IPS-20b (cell line): ENCODE measurements around the gene CSF1.

Source experiments
- H3K27ac ChIP-seq: one replicate; pipeline ENCODE4 v1.5.1; 2013; ENCODE audit warnings: low read length
- H3K27me3 ChIP-seq: 2 replicates; pipeline ENCODE4 v1.6.1; 2013; ENCODE audit warnings: mild to moderate bottlenecking, low read length, inconsistent platforms; ENCODE audit not compliant: insufficient read depth
- H3K36me3 ChIP-seq: 2 replicates; pipeline ENCODE4 v1.6.1; 2013; ENCODE audit warnings: low read depth, mild to moderate bottlenecking, inconsistent platforms, low read length, moderate library complexity; ENCODE audit not compliant: insufficient read depth
- H3K4me1 ChIP-seq: 2 replicates; pipeline ENCODE4 v1.6.1; 2013; ENCODE audit warnings: mild to moderate bottlenecking, control low read depth, inconsistent platforms, low read length, moderate library complexity; ENCODE audit not compliant: insufficient read depth
- H3K4me3 ChIP-seq: 2 replicates; pipeline ENCODE4 v1.5.1; 2013; ENCODE audit warnings: mild to moderate bottlenecking, low read length, inconsistent platforms
- H3K9ac ChIP-seq: 2 replicates; pipeline ENCODE4 v1.6.1; 2013; ENCODE audit warnings: low read depth, mild to moderate bottlenecking, inconsistent platforms, low read length, moderate library complexity
- H3K9me3 ChIP-seq: 2 replicates; pipeline ENCODE4 v1.6.1; 2013; ENCODE audit warnings: mild to moderate bottlenecking, low read depth, low read length, inconsistent platforms; ENCODE audit not compliant: insufficient read depth

Gene CSF1

DNA sequence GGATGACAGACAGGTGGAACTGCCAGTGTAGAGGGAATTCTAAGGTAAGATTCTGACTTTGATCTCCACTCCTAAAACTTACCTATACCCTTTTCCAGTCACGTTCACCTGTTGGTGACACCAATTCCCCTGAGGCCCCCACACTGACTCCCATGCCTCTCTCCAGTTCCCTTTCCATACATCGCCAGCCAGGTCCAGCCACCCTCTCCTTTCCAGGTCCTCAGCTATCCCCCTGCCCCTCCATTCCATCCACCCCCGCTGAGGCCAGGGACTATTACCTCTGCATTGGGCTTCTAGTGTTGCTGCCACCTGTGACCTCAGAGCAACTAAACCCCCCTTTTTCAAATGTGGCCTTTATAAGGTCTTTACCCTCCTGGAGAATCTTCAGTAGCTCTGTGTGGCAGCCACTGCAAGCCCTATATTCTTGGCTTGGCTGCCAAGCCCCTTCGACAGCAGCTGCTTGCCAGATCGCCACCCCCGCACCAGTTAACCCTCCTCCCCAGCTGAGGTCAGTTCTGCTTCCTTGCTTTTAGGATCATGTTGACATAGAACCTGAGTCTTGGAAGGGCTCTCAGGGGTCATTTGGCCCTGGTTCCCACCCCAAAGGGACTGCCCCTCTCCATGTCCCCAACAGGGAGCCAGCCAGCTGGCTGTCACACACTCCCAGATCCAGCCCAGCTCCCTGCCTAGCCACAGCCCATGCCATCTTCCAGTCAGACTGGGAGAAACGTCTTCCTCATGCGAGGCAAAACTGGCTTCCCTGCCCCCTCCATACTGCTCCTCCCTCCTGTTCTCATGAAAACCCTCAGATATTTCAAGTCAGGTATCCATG lies 14.7 kb downstream of the CSF1 start:
- H3K9me3 ChIP-seq = no peaks in the 10 kb centered on the region
- no peaks in the 10 kb centered on the region for H3K27me3 ChIP-seq
- H3K4me1 ChIP-seq = no peaks in the 10 kb centered on the region; the same call in 1 of the 2 replicates
- no peak overlapping the region; the same call in 1 of the 2 replicates for H3K9ac ChIP-seq
- no peaks in the 10 kb centered on the region for H3K36me3 ChIP-seq
- no peak overlapping the region for H3K4me3 ChIP-seq
- H3K27ac ChIP-seq = no peak overlapping the region

GRCh38 chr1:109926662-109927300 lies 16.1 kb downstream of the CSF1 start:
- Histone ChIP-seq H3K36me3 (no peaks in the 10 kb centered on the region), H3K9me3 (no peaks in the 10 kb centered on the region), H3K27me3 (no peaks in the 10 kb centered on the region), H3K9ac (no peak overlapping the region), H3K27ac (no peak overlapping the region), H3K4me3 (no peak overlapping the region), H3K4me1 (peaks cover 8% of the 10 kb centered on the region; the same call in 1 of the 2 replicates)

- H3K9me3 ChIP-seq = no peaks in the 10 kb centered on the region
- H3K27ac ChIP-seq = no peak overlapping the region
- H3K36me3 ChIP-seq = no peaks in the 10 kb centered on the region
- no peak overlapping the region for H3K9ac ChIP-seq
- no peak overlapping the region for H3K4me3 ChIP-seq
- H3K27me3 ChIP-seq = no peaks in the 10 kb centered on the region
- H3K4me1 ChIP-seq = peaks cover 8% of the 10 kb centered on the region; the same call in 1 of the 2 replicates
Observed at GRCh38 chr1:109927356-109927755, 16.7 kb downstream of the CSF1 start.

- Histone ChIP-seq H3K4me3 (no peak overlapping the region), H3K9ac (no peak overlapping the region)
Observed at GRCh38 chr1:109927911-109928321, 17.3 kb downstream of the CSF1 start.

DNA sequence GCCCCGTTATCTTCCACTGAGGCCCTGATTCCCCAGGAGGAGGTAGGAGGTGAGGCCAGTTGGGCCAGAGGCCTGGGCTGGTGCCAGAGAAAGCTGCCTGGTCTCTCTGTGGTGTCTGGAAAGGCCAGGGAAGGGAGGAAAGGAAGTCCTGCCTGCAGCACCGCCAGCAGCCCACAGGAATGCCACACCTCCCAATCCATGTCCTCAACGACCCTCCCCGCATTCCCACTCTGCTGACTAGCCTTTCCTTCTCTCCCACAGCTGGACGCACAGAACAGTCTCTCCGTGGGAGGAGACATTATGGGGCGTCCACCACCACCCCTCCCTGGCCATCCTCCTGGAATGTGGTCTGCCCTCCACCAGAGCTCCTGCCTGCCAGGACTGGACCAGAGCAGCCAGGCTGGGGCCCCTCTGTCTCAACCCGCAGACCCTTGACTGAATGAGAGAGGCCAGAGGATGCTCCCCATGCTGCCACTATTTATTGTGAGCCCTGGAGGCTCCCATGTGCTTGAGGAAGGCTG lies 18.0 kb downstream of the CSF1 start:
- H3K27ac ChIP-seq = no peak overlapping the region
- no peaks in the 10 kb centered on the region for H3K9me3 ChIP-seq
- H3K4me1 ChIP-seq = peaks cover 8% of the 10 kb centered on the region; the same call in 1 of the 2 replicates
- no peaks in the 10 kb centered on the region for H3K27me3 ChIP-seq
- H3K36me3 ChIP-seq = no peaks in the 10 kb centered on the region
- no peak overlapping the region; the same call in 1 of the 2 replicates for H3K9ac ChIP-seq
- no peak overlapping the region for H3K4me3 ChIP-seq

More at GRCh38 chr1:109927911-109928321, 17.3 kb downstream of the CSF1 start:
- H3K9me3 ChIP-seq = no peaks in the 10 kb centered on the region
- H3K4me1 ChIP-seq = peaks cover 8% of the 10 kb centered on the region; the same call in 1 of the 2 replicates
- H3K27ac ChIP-seq = no peak overlapping the region
- no peaks in the 10 kb centered on the region for H3K36me3 ChIP-seq
- no peaks in the 10 kb centered on the region for H3K27me3 ChIP-seq

DNA sequence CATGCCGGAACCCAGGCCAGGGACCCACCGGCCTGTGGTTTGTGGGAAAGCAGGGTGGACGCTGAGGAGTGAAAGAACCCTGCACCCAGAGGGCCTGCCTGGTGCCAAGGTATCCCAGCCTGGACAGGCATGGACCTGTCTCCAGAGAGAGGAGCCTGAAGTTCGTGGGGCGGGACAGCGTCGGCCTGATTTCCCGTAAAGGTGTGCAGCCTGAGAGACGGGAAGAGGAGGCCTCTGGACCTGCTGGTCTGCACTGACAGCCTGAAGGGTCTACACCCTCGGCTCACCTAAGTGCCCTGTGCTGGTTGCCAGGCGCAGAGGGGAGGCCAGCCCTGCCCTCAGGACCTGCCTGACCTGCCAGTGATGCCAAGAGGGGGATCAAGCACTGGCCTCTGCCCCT lies 18.5 kb downstream of the CSF1 start:
- H3K4me1 ChIP-seq = peaks cover 8% of the 10 kb centered on the region; the same call in 1 of the 2 replicates
- no peaks in the 10 kb centered on the region for H3K9me3 ChIP-seq
- H3K27me3 ChIP-seq = no peaks in the 10 kb centered on the region
- no peak overlapping the region for H3K9ac ChIP-seq
- no peak overlapping the region for H3K27ac ChIP-seq
- H3K4me3 ChIP-seq = no peak overlapping the region
- no peaks in the 10 kb centered on the region for H3K36me3 ChIP-seq

GRCh38 chr1:109929588-109930251 lies 19.1 kb downstream of the CSF1 start:
- Histone ChIP-seq H3K4me1 (peaks cover 8% of the 10 kb centered on the region; the same call in 1 of the 2 replicates), H3K9me3 (no peaks in the 10 kb centered on the region), H3K36me3 (no peaks in the 10 kb centered on the region), H3K9ac (no peak overlapping the region), H3K4me3 (no peak overlapping the region), H3K27me3 (no peaks in the 10 kb centered on the region), H3K27ac (no peak overlapping the region)

DNA sequence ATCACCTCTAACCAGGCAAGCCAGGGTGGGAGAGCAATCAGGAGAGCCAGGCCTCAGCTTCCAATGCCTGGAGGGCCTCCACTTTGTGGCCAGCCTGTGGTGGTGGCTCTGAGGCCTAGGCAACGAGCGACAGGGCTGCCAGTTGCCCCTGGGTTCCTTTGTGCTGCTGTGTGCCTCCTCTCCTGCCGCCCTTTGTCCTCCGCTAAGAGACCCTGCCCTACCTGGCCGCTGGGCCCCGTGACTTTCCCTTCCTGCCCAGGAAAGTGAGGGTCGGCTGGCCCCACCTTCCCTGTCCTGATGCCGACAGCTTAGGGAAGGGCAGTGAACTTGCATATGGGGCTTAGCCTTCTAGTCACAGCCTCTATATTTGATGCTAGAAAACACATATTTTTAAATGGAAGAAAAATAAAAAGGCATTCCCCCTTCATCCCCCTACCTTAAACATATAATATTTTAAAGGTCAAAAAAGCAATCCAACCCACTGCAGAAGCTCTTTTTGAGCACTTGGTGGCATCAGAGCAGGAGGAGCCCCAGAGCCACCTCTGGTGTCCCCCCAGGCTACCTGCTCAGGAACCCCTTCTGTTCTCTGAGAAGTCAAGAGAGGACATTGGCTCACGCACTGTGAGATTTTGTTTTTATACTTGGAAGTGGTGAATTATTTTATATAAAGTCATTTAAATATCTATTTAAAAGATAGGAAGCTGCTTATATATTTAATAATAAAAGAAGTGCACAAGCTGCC lies 19.8 kb downstream of the CSF1 start:
- no peaks in the 10 kb centered on the region for H3K9me3 ChIP-seq
- H3K36me3 ChIP-seq = no peaks in the 10 kb centered on the region
- H3K4me1 ChIP-seq = peaks cover 8% of the 10 kb centered on the region; the same call in 1 of the 2 replicates
- H3K27me3 ChIP-seq = no peaks in the 10 kb centered on the region
- H3K9ac ChIP-seq = no peak overlapping the region
- H3K4me3 ChIP-seq = no peak overlapping the region
- H3K27ac ChIP-seq = no peak overlapping the region

DNA sequence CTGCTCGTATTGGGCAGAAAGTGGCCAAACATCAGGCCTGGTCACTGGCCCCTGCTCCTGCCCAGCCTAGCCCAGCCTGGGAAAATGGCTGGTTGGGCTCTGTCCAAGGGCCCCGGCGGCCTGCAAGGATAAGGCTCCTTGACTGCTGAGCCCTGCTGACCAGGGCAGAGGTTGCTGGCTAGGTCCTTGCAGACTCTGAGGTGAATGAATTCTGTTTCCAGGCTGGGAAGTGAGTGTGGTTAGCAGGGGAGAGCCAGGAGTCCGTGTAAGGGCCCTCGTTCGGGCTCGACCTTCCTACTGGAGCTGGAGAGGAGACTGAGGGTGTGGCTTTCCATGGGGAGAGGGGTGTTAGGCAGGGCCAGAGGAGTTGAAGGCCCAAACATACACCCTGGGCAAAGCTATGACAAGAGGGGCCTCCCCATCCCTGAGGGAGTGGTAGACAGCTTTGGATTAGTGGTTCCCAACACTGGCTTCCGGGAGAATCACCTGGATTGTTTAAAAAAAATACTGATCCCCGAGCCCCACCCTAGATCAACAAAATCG lies 20.6 kb downstream of the CSF1 start:
- no peaks in the 10 kb centered on the region for H3K27me3 ChIP-seq
- H3K4me3 ChIP-seq = no peak overlapping the region
- H3K27ac ChIP-seq = no peak overlapping the region
- H3K36me3 ChIP-seq = no peaks in the 10 kb centered on the region
- peak overlapping the region; percentile 24; the same call in 1 of the 2 replicates for H3K9ac ChIP-seq
- H3K9me3 ChIP-seq = no peaks in the 10 kb centered on the region
- peaks cover 8% of the 10 kb centered on the region; the same call in 1 of the 2 replicates for H3K4me1 ChIP-seq

DNA sequence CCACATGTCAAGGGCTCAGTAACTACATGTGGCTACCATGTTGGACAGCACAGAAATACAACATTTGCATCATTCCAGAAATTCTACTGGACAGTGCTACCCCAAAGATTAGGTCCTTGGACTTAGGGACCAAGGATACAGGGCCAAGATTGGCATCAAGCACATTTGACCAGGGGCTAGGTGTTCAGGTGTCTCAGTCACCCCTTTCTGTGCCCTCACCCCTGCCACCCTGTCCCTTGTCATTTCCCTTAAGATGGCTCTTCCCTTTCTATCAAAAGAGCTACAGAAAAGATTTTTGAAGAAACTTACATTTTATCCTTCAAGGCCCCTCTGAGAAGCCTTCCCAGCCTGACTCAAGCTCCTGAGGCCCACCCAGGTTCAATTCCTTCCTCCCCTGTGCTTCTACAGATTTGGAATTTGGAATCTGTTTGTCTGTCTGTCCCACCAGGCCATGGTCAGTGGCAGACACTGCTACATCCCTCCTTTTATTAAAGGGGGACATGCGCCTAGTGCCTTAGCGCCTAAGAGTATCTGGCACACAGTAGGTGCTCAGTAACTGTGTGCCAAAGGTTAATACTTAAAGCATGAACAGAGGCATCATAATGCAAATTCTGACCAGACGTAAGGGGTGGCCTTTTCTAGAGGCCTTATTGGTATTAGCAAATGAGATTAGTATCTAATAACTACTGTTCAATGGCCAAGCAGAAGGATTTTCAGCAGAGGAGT lies 21.4 kb downstream of the CSF1 start:
- H3K4me1 ChIP-seq = peaks cover 8% of the 10 kb centered on the region; the same call in 1 of the 2 replicates
- H3K9me3 ChIP-seq = 0 out of 2 replicates have a peak, but pooled peaks cover 2% of the 10 kb centered on the region
- H3K36me3 ChIP-seq = no peaks in the 10 kb centered on the region
- H3K27ac ChIP-seq = no peak overlapping the region
- H3K4me3 ChIP-seq = no peak overlapping the region
- H3K27me3 ChIP-seq = no peaks in the 10 kb centered on the region
- no peak overlapping the region for H3K9ac ChIP-seq
